ENCODE data around the gene TSPAN5.
A peak's percentile ranks its signal among the peaks of the same experiment; 100 is the strongest.

The TSPAN5 gene

DNA sequence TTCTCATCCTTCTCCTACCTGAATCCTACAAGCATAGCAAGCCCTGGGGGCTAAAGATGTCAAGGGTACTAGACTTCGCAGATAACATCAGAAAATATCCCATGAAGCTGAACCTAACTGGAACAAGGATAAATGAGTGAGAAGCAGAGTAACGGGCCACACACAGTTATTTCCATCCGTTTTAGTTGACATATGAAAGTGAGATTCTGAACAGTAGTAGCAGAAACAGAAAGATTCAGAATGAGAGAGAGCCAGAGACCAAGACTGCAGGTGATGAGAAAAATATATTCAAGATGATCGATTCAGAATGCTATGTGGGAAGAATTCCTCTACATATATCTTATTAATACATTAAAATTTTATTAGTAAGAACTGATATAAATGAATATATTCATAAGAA lies 165.1 kb downstream of the TSPAN5 start:
- ATAC-seq, result no peak

DNA sequence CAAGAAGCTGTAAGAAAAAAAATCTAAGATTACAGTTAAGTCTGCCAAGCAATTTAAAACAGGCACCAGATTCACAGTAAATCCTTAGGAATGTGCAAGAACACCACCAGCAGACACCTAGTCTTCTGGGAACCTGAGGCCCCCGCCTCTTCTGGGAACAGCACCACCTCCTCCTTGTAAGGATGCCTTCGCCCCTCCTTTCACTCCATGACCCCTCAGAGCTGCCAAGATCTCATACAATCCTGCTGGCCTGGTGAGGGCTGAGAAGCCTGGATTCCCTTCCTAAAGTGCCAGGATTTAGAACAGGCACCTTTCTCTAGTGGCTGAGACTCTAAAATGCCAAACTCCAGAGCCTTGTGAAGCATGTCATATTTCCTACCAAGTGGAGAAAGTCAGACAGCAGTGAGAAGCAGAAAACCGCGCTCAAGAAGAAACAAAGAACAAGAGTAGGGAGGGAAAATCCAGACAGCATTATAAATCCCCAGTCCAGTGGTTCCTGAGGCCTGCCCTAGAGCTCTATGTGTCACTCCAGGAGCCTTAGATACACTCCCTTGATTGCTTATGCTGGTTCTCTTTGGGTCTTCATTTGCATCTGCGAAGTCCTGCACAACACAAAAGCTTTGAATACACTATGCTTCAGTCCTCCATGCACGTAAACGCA lies 166.4 kb downstream of the TSPAN5 start:
- TF ChIP-seq ZFP3 (CRISPR knock-in tag; IDR thresholded peaks at IDR 0.05) (no peak), ZNF565 (CRISPR knock-in tag; conservative IDR thresholded peaks at IDR 0.05; ENCODE audit: low read depth) (no peak), TOX (CRISPR knock-in tag; IDR thresholded peaks at IDR 0.05; ENCODE audit: borderline replicate concordance) (no peak), PPARA (CRISPR knock-in tag; IDR thresholded peaks at IDR 0.05; ENCODE audit: borderline replicate concordance) (no peak), SNAI2 (CRISPR knock-in tag; IDR thresholded peaks at IDR 0.05) (no peak), ESRRG (CRISPR knock-in tag; IDR thresholded peaks at IDR 0.05) (no peak), ZC3H10 (CRISPR knock-in tag; IDR thresholded peaks at IDR 0.05) (no peak), ZFP30 (CRISPR knock-in tag; IDR thresholded peaks at IDR 0.05) (no peak), ARNTL (CRISPR knock-in tag; IDR thresholded peaks at IDR 0.05; ENCODE audit: borderline replicate concordance, low read depth) (no peak)
- TF ChIP-seq, protein P1, sequence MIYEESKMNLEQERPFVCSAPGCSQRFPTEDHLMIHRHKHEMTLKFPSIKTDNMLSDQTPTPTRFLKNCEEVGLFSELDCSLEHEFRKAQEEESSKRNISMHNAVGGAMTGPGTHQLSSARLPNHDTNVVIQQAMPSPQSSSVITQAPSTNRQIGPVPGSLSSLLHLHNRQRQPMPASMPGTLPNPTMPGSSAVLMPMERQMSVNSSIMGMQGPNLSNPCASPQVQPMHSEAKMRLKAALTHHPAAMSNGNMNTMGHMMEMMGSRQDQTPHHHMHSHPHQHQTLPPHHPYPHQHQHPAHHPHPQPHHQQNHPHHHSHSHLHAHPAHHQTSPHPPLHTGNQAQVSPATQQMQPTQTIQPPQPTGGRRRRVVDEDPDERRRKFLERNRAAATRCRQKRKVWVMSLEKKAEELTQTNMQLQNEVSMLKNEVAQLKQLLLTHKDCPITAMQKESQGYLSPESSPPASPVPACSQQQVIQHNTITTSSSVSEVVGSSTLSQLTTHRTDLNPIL (CRISPR knock-in tag; IDR thresholded peaks at IDR 0.05; ENCODE audit: low read depth), result no peak
- TF ChIP-seq, protein P2, sequence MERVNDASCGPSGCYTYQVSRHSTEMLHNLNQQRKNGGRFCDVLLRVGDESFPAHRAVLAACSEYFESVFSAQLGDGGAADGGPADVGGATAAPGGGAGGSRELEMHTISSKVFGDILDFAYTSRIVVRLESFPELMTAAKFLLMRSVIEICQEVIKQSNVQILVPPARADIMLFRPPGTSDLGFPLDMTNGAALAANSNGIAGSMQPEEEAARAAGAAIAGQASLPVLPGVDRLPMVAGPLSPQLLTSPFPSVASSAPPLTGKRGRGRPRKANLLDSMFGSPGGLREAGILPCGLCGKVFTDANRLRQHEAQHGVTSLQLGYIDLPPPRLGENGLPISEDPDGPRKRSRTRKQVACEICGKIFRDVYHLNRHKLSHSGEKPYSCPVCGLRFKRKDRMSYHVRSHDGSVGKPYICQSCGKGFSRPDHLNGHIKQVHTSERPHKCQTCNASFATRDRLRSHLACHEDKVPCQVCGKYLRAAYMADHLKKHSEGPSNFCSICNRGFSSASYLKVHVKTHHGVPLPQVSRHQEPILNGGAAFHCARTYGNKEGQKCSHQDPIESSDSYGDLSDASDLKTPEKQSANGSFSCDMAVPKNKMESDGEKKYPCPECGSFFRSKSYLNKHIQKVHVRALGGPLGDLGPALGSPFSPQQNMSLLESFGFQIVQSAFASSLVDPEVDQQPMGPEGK (CRISPR knock-in tag; IDR thresholded peaks at IDR 0.05; ENCODE audit: borderline replicate concordance), result no peak
- TF ChIP-seq, protein P3, sequence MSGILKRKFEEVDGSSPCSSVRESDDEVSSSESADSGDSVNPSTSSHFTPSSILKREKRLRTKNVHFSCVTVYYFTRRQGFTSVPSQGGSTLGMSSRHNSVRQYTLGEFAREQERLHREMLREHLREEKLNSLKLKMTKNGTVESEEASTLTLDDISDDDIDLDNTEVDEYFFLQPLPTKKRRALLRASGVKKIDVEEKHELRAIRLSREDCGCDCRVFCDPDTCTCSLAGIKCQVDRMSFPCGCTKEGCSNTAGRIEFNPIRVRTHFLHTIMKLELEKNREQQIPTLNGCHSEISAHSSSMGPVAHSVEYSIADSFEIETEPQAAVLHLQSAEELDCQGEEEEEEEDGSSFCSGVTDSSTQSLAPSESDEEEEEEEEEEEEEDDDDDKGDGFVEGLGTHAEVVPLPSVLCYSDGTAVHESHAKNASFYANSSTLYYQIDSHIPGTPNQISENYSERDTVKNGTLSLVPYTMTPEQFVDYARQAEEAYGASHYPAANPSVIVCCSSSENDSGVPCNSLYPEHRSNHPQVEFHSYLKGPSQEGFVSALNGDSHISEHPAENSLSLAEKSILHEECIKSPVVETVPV (CRISPR knock-in tag; IDR thresholded peaks at IDR 0.05), result no peak
- peak; percentile 73 for ATAC-seq

More for the DNA sequence above, 165.1 kb downstream of the TSPAN5 start:
- TF ChIP-seq CSDC2 (CRISPR knock-in tag; IDR thresholded peaks at IDR 0.05), result no peak
- TF ChIP-seq, protein P4, sequence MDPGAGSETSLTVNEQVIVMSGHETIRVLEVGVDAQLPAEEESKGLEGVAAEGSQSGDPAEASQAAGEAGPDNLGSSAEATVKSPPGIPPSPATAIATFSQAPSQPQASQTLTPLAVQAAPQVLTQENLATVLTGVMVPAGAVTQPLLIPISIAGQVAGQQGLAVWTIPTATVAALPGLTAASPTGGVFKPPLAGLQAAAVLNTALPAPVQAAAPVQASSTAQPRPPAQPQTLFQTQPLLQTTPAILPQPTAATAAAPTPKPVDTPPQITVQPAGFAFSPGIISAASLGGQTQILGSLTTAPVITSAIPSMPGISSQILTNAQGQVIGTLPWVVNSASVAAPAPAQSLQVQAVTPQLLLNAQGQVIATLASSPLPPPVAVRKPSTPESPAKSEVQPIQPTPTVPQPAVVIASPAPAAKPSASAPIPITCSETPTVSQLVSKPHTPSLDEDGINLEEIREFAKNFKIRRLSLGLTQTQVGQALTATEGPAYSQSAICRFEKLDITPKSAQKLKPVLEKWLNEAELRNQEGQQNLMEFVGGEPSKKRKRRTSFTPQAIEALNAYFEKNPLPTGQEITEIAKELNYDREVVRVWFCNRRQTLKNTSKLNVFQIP (CRISPR knock-in tag; IDR thresholded peaks at IDR 0.05; ENCODE audit: borderline replicate concordance, low read depth), result no peak
- no peak for TF ChIP-seq ZNF565 (CRISPR knock-in tag; conservative IDR thresholded peaks at IDR 0.05; ENCODE audit: low read depth)
- TF ChIP-seq ZFP3 (CRISPR knock-in tag; IDR thresholded peaks at IDR 0.05), result no peak
- no peak for TF ChIP-seq ZNF70 (CRISPR knock-in tag; IDR thresholded peaks at IDR 0.05)
- no peak for TF ChIP-seq ZFP30 (CRISPR knock-in tag; IDR thresholded peaks at IDR 0.05)
- TF ChIP-seq, protein P3 (CRISPR knock-in tag; IDR thresholded peaks at IDR 0.05), result no peak
- no peak for TF ChIP-seq SNAI2 (CRISPR knock-in tag; IDR thresholded peaks at IDR 0.05)
- TF ChIP-seq, protein P5, sequence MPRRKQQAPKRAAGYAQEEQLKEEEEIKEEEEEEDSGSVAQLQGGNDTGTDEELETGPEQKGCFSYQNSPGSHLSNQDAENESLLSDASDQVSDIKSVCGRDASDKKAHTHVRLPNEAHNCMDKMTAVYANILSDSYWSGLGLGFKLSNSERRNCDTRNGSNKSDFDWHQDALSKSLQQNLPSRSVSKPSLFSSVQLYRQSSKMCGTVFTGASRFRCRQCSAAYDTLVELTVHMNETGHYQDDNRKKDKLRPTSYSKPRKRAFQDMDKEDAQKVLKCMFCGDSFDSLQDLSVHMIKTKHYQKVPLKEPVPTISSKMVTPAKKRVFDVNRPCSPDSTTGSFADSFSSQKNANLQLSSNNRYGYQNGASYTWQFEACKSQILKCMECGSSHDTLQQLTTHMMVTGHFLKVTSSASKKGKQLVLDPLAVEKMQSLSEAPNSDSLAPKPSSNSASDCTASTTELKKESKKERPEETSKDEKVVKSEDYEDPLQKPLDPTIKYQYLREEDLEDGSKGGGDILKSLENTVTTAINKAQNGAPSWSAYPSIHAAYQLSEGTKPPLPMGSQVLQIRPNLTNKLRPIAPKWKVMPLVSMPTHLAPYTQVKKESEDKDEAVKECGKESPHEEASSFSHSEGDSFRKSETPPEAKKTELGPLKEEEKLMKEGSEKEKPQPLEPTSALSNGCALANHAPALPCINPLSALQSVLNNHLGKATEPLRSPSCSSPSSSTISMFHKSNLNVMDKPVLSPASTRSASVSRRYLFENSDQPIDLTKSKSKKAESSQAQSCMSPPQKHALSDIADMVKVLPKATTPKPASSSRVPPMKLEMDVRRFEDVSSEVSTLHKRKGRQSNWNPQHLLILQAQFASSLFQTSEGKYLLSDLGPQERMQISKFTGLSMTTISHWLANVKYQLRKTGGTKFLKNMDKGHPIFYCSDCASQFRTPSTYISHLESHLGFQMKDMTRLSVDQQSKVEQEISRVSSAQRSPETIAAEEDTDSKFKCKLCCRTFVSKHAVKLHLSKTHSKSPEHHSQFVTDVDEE (CRISPR knock-in tag; IDR thresholded peaks at IDR 0.05), result no peak
- TF ChIP-seq, protein P1 (CRISPR knock-in tag; IDR thresholded peaks at IDR 0.05; ENCODE audit: low read depth), result no peak
- no peak for TF ChIP-seq ESRRG (CRISPR knock-in tag; IDR thresholded peaks at IDR 0.05)
- TF ChIP-seq ZC3H10 (CRISPR knock-in tag; IDR thresholded peaks at IDR 0.05), result no peak
- no peak for TF ChIP-seq PPARA (CRISPR knock-in tag; IDR thresholded peaks at IDR 0.05; ENCODE audit: borderline replicate concordance)
- no peak for TF ChIP-seq RARB (CRISPR knock-in tag; IDR thresholded peaks at IDR 0.05)
- TF ChIP-seq GLIS3 (CRISPR knock-in tag; IDR thresholded peaks at IDR 0.05), result no peak
- TF ChIP-seq OSR1 (CRISPR knock-in tag; IDR thresholded peaks at IDR 0.05), result no peak
- TF ChIP-seq ZNF8 (CRISPR knock-in tag; IDR thresholded peaks at IDR 0.05), result no peak
- TF ChIP-seq ISL1 (CRISPR knock-in tag; IDR thresholded peaks at IDR 0.05), result no peak
- TF ChIP-seq TCF4 (CRISPR knock-in tag; IDR thresholded peaks at IDR 0.05; ENCODE audit: borderline replicate concordance), result no peak

All from SK-N-SH treated with all-trans-retinoic acid at 6 μM for 48 hours (cell line).